DND-41 (cell line): ENCODE results near the gene GPR39.

Source experiments
- ATAC-seq: fragments of 200-7000 bp; cut with Tn5 transposase; 3 replicates; pipeline ENCODE4 v1.9.1; 2021; ENCODE audit warnings: low read depth; ENCODE audit not compliant: insufficient read depth
- DNase-seq: peaks from one replicate; pipeline ENCODE4 v3.0.0-alpha.2; 2020
- H2AFZ ChIP-seq: 2 replicates; pipeline ENCODE4 v1.6.0; 2012; ENCODE audit warnings: low read depth, low read length
- H3K27ac ChIP-seq: 2 replicates; pipeline ENCODE4 v1.5.1; 2012; ENCODE audit warnings: low read length, inconsistent platforms
- H3K27me3 ChIP-seq: fragments of 200-600 bp; sonication (generic); 2 replicates; pipeline ENCODE4 v1.6.0; 2012; ENCODE audit warnings: low read length, mild to moderate bottlenecking, inconsistent platforms; ENCODE audit not compliant: insufficient read depth, poor library complexity
- H3K36me3 ChIP-seq: 2 replicates; pipeline ENCODE4 v1.5.1; 2012; ENCODE audit warnings: low read length, inconsistent platforms; ENCODE audit not compliant: insufficient read depth
- H3K4me1 ChIP-seq: 2 replicates; pipeline ENCODE4 v1.5.1; 2012; ENCODE audit warnings: mild to moderate bottlenecking, low read length; ENCODE audit not compliant: insufficient read depth
- H3K4me2 ChIP-seq: 2 replicates; pipeline ENCODE4 v1.6.0; 2012; ENCODE audit warnings: mild to moderate bottlenecking, moderate library complexity, low read length, inconsistent platforms; ENCODE audit not compliant: insufficient read depth
- H3K4me3 ChIP-seq, 2 experiments: fragments of 200-600 bp in 1 of 2; shearing (Covaris generic) in 1 of 2; 2 replicates each; pipeline ENCODE4 v1.5.1; 2012 to 2016; ENCODE audit warnings: inconsistent platforms in 2 of 2, low read length in 2 of 2, mild to moderate bottlenecking in 2 of 2, low read depth in 1 of 2, moderate library complexity in 1 of 2
- H3K79me2 ChIP-seq: 2 replicates; pipeline ENCODE4 v1.6.0; 2012; ENCODE audit warnings: low read length, inconsistent platforms; ENCODE audit not compliant: insufficient read depth
- H3K9ac ChIP-seq: 2 replicates; pipeline ENCODE4 v1.6.0; 2012; ENCODE audit warnings: low read depth, mild to moderate bottlenecking, inconsistent platforms, low read length, moderate library complexity
- H3K9me3 ChIP-seq: 2 replicates; pipeline ENCODE4 v1.5.1; 2012; ENCODE audit warnings: low read length, moderate library complexity, mild to moderate bottlenecking, inconsistent platforms; ENCODE audit not compliant: insufficient read depth, severe bottlenecking
- H4K20me1 ChIP-seq: 2 replicates; pipeline ENCODE4 v1.6.0; 2012; ENCODE audit warnings: low read length; ENCODE audit not compliant: insufficient read depth
- CTCF ChIP-seq: IDR thresholded peaks from 2 replicates; pipeline ENCODE4 v1.5.1; 2012; ENCODE audit warnings: borderline replicate concordance, low read length, moderate library complexity, mild to moderate bottlenecking; ENCODE audit not compliant: poor library complexity, severe bottlenecking; ENCODE audit errors: extremely low read depth
- EZH2 ChIP-seq: IDR thresholded peaks from 3 replicates; pipeline ENCODE4 v1.6.1; 2012; ENCODE audit warnings: borderline replicate concordance, low read depth, mild to moderate bottlenecking, moderate library complexity, low read length, inconsistent platforms; ENCODE audit not compliant: severe bottlenecking

Gene GPR39

GRCh38 chr2:132667706-132668105, 251.1 kb downstream of the GPR39 start:
- H3K27ac ChIP-seq: no peak overlapping the region
- no peaks in the 10 kb centered on the region for H4K20me1 ChIP-seq
- no peaks in the 10 kb centered on the region for H3K27me3 ChIP-seq
- peaks cover 7% of the 10 kb centered on the region for H3K9me3 ChIP-seq
- H3K4me2 ChIP-seq: no peak overlapping the region
- no peaks in the 10 kb centered on the region for H3K4me1 ChIP-seq
- H3K79me2 ChIP-seq: no peaks in the 10 kb centered on the region
- H2AFZ ChIP-seq: no peak overlapping the region
- H3K4me3 ChIP-seq: no peak overlapping the region
- DNase-seq: no peak
- ATAC-seq: no peak
- no peaks in the 10 kb centered on the region for H3K36me3 ChIP-seq
- no peak overlapping the region for H3K9ac ChIP-seq
- TF ChIP-seq EZH2: no peak
- TF ChIP-seq CTCF: no peak

- Histone ChIP-seq H3K27ac (no peak overlapping the region), H3K27me3 (no peaks in the 10 kb centered on the region), H2AFZ (no peak overlapping the region), H3K9me3 (peaks cover 7% of the 10 kb centered on the region), H3K9ac (no peak overlapping the region), H3K4me1 (no peaks in the 10 kb centered on the region), H4K20me1 (no peaks in the 10 kb centered on the region), H3K79me2 (no peaks in the 10 kb centered on the region), H3K4me3 (no peak overlapping the region), H3K36me3 (no peaks in the 10 kb centered on the region), H3K4me2 (no peak overlapping the region)
- DNase-seq (no peak), ATAC-seq (no peak)
- no peak for TF ChIP-seq CTCF
- no peak for TF ChIP-seq EZH2
These were observed 251.7 kb downstream of the GPR39 start for GRCh38 chr2:132668189-132668823.

DNA sequence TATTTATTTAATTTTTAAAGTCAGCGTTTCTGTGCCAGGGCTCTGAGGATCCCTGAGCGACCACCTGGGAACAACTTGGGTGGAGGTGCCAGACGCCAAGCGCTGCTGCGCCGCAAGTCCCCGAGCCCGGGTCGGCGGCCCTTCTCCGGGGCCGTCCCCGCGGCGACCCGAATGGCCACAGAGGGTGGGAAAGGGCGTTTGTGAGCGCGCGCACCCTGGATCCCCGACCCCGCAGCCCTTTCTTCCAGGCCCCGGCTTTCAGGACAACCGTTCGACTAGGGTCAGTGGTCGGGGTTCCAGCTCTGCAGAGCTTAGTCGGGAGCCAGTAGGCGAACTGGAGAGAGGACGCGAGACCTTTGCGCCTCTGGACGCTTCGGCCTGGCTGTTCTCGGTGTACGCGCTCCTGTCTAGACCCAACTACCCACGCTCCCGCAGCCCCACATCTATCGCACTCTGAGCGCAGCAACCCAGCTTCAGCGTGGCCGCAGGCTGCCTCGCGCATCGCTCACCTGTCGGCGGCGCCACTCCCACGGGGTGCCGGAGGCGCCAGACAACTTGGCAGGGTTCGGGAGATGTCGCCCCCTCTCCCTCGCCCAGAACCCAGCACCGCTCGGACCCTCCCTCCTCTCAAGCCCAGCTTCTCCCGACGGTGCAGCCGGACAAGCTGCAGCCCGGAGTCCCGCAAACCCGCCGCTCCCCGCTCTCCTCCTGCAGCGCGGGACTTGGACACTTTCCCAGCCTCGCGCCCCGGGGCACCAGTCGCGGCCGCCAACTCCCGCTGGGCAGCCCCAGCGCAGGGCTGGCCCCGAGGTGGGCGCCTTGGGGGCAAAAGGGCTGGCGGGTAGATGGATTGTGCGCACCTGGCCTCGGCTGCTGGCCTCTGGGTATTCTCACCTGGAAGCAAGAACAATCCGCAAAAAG, 252.6 kb downstream of the GPR39 start:
- H2AFZ ChIP-seq: no peak overlapping the region
- no peak overlapping the region for H3K27ac ChIP-seq

More for the DNA sequence above, 252.6 kb downstream of the GPR39 start:
- H4K20me1 ChIP-seq: no peaks in the 10 kb centered on the region
- no peak for ATAC-seq
- no peak for DNase-seq
- H3K27me3 ChIP-seq: no peaks in the 10 kb centered on the region
- no peaks in the 10 kb centered on the region for H3K79me2 ChIP-seq
- H3K4me2 ChIP-seq: no peak overlapping the region
- H3K4me1 ChIP-seq: no peaks in the 10 kb centered on the region
- no peak overlapping the region for H3K4me3 ChIP-seq
- H3K9ac ChIP-seq: no peak overlapping the region
- no peak for TF ChIP-seq EZH2
- no peak for TF ChIP-seq CTCF
- H3K36me3 ChIP-seq: no peaks in the 10 kb centered on the region
- peaks cover 7% of the 10 kb centered on the region for H3K9me3 ChIP-seq
